ENCODE measurements around the gene KAT7.

Gene KAT7

GRCh38 chr17:49760932-49761558 lies 27.4 kb upstream of the KAT7 start:
- peak; percentile 46 for DNase-seq

GRCh38 chr17:49762151-49762941 lies 26.1 kb upstream of the KAT7 start:
- peak; percentile 31 for DNase-seq

GRCh38 chr17:49763735-49764558 lies 24.5 kb upstream of the KAT7 start, which contains the start of gene FAM117A:
Gene FAM117A (minus strand): TSS chr17:49764131. CDS start chr17:49764087, 44 bp downstream.
- DNase-seq, result peak; percentile 97

GRCh38 chr17:49764559-49765180 lies 23.8 kb upstream of the KAT7 start:
- peak; percentile 58 for DNase-seq

DNA sequence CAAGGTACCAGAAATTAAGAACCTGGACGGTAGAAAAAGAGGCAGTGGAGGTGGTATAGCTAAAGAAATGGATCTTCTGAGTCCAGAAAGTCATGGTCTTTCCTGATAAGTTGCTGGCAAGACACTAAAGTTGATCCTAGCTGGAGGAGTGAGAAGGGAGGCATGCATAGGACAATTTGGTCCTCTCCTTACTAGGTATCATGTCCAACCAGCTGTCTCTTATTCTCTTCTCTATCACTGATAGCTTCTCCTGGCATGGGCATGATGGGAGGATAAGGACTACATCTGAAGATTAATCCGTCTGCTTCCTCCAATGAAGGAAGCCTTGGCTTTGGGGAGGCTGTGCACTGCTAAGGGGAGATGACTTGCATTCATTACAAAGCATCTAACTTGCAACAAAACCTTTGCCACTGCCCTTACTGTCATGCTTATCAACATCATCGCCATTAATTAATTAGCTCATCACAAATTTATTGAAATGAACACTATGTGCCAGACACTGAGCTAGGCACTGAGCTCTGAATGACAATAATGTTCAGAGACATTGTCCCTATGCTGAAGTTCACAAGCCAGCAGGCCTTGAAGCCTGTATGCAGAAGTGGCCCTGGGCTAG lies 21.5 kb upstream of the KAT7 start:
- DNase-seq, result no peak

GRCh38 chr17:49775546-49776260 lies 12.8 kb upstream of the KAT7 start:
- DNase-seq, result no peak

DNA sequence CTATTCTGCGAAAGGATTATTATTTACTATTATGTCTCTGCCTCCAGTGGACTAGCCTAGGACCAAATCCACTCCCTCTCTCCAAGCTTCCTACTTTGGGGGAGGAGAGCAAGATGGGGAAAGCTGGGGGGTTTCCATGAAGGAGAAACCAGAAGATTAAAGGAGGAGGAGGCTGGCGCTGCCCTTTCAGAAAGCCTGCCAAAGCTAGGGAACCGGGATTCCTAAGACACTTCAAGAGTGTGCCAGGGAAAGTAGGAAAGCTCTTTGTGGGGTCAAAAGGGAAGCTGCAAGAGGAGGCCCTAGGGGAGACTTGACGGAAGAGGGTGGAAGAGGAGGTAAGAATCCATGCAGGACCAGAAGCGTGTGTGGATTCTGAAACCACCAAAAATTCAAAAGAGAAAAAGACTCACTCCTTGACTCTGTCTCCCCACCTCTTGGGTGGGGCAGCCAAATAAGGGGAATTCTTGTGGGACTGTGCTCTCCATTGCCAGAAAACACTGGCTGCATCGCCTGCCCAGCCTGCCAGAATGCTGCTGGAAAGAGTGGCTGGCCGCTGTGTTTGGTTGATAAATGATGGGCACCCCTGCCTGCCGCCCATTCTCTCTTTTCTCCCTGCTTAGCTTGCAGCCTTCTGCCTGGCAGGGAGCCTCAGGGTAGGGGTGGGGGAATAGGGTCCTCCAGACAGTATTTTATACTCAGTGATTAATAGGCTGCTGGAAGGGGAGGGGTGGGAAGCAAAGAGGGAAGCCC lies 11.8 kb upstream of the KAT7 start:
- DNase-seq, result no peak

GRCh38 chr17:49777563-49777962 lies 10.9 kb upstream of the KAT7 start:
- no peak for DNase-seq

GRCh38 chr17:49779156-49779738 lies 9.2 kb upstream of the KAT7 start:
- DNase-seq, result no peak

DNA sequence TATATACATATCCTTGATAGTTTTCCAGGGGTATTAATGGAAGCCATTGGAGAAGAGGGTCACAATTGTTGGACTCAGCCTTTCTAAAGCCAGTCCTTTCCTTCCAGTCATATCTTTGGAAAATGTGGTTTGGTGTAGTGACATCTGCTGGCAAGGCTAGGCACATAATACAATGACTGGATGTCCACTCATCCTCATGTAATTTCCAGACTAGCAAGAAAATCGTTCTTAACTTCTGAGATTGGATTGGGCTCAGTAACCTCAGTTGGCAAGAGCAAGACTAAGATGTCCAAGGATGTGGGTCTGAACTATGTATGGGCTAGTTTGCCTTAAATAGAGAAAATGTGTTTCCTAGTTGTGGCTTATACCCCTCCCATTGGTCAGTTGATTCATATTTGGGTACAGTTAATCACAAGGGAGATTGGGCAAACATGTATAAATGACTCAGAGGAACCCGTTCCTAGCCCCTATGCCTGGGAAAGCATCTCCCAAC lies 8.7 kb upstream of the KAT7 start:
- no peak for DNase-seq

GRCh38 chr17:49783071-49783715 lies 5.3 kb upstream of the KAT7 start:
- DNase-seq, result no peak

GRCh38 chr17:49783791-49784190 lies 4.7 kb upstream of the KAT7 start:
- DNase-seq, result no peak

GRCh38 chr17:49784636-49785035 lies 3.8 kb upstream of the KAT7 start:
- DNase-seq, result no peak

- peak; percentile 65 for DNase-seq
These were observed 500 bp upstream of the KAT7 start for GRCh38 chr17:49787884-49788477.

- DNase-seq, result no peak
These were observed 730 bp downstream of the KAT7 start for GRCh38 chr17:49789243-49789578.

GRCh38 chr17:49793309-49793708 lies 4.8 kb downstream of the KAT7 start:
- no peak for DNase-seq

DNA sequence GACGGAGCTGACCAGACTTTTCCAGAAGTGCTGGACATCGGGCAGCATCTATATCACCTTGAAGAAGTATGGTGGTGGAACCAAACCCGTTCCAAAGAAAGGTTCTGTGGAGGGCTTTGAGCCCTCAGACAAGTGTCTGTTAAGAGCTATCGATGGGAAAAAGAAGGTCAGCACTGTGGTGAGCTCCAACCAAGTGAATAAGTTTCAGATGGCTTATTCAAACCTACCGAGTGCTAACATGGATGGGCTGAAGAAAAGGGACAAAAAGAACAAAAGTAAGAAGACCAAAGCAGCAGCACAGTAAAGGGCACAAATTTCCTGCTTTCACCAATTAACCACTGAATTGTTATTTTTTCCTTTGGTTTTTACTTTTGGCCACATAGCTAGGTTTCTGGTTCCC lies 6.9 kb downstream of the KAT7 start:
- no peak for DNase-seq

DNA sequence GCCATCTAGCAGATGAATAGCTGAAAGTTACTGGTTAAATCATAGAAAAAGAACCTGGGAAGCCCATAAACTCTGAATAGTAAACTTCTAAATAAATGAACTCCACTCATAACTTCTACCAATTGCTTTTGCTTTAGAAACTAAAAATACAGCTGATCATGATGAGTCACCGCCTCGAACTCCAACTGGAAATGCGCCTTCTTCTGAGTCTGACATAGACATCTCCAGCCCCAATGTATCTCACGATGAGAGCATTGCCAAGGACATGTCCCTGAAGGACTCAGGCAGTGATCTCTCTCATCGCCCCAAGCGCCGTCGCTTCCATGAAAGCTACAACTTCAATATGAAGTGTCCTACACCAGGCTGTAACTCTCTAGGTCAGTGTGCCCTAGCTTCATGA lies 9.7 kb downstream of the KAT7 start:
- DNase-seq, result no peak

- no peak for DNase-seq
These were observed 10.3 kb downstream of the KAT7 start for GRCh38 chr17:49798738-49799137.

GRCh38 chr17:49809056-49809455 lies 20.6 kb downstream of the KAT7 start:
- no peak for DNase-seq
